ENCODE measurements around the gene TSGA10. TPM values are rescaled to one million over a fixed set of nuclear protein-coding genes. Genes with fewer than 3 reads are reported as not detected.

TSGA10 gene, protein sequence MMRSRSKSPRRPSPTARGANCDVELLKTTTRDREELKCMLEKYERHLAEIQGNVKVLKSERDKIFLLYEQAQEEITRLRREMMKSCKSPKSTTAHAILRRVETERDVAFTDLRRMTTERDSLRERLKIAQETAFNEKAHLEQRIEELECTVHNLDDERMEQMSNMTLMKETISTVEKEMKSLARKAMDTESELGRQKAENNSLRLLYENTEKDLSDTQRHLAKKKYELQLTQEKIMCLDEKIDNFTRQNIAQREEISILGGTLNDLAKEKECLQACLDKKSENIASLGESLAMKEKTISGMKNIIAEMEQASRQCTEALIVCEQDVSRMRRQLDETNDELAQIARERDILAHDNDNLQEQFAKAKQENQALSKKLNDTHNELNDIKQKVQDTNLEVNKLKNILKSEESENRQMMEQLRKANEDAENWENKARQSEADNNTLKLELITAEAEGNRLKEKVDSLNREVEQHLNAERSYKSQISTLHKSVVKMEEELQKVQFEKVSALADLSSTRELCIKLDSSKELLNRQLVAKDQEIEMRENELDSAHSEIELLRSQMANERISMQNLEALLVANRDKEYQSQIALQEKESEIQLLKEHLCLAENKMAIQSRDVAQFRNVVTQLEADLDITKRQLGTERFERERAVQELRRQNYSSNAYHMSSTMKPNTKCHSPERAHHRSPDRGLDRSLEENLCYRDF
- 1.6 and 1.9 TPM in 2 replicates for total RNA-seq

DNA sequence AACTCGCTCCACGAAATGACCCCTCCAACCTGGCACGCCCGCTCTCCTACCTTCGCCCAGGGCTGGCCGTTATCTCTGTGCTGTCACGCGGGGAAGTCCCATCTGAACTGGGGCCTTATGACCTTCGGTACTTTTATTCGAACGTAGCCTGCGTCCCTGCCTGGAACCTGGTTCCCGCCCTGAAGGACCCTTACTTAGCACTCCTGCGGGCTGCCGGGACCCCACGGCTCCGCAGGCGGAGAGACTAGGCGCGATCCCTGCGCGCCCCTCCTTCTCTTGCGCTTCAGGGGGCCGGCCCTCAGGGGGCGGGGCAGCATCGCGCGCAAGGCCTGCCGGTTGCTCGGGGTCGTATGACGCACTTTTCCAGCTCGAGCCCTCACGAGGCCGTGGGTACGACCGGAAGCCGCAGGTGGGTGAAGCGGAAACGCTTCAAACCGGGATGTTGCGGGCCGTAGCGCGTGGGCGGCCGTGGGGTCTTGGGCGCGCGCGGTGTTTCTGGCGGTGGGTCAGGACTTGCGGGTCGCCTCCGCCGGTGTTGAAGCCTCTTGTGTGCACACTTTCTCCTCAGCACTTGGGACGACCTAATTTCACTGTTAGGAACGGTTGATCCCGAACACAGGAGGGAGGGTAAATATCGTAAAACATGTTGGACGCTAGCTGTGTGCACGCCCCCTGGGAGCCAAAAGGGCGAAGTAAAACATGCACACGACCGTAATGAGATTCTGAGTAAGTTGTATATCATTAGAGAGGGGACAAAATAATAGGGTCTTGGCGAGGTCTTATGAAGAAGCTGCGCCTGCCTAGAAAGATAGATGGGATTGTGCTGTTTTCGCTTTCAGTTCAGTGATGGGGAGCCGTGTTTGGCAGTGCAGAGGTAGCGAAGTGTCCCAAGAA lies at the start of gene TSGA10, which contains the start of gene LIPT1:
Gene TSGA10, minus strand, starts transcription at position 300 of the 894 bp plus-strand sequence. CDS start 45,503 bp downstream, outside the sequence.
Gene LIPT1, plus strand, starts transcription at position 325 of the 894 bp plus-strand sequence. CDS start 6,991 bp downstream, outside the sequence.

DNA sequence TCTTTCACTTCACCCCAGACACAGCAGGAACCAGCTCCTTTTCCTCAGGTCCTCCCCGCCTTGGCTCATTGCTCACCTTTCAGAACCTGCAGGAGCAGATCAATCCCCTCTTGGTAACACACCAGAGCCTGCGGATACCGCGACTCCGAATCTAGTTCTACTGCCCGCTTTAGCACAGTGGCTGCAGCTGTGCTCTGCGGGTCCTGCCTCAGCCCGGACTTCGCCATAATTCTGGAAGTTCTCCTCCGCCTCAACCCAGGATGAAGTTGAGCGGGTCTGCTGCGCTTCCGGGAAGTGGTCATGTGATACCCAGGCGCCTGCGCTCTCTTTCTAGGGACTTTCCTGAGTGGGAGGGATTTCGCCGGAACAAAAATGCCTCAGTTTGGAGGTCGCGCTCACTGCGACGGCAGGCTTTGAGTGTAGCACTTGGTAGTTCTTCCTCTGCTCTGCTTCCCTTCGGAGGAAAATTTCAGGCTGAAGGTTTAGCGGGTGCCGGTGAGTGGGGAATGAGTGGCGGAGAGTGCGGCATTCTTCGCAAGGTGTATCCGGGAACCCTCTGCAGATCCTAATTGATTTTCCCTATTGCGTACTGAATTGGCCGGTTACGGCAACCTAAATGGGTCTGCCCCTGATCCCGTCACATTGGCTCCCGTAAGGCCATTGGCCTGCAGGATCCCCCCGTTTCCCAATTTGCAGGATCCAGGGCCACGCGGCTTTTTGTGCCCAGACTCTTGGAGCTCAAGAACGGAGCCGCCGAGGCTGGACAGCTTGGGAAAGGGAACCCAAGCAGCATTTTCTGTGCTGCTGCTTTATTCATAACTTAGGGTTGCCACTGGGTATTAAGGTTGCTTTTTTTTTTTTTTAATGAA lies 26.2 kb upstream of the TSGA10 start, which contains the start of the genes MITD1 and MRPL30:
Gene MITD1, minus strand, starts transcription at position 304 of the 869 bp plus-strand sequence. Its CDS starts 77 bp downstream, at position 227.
Gene MRPL30, plus strand, starts transcription at position 430 of the 869 bp plus-strand sequence. CDS start 5,020 bp downstream, outside the sequence.

DNA sequence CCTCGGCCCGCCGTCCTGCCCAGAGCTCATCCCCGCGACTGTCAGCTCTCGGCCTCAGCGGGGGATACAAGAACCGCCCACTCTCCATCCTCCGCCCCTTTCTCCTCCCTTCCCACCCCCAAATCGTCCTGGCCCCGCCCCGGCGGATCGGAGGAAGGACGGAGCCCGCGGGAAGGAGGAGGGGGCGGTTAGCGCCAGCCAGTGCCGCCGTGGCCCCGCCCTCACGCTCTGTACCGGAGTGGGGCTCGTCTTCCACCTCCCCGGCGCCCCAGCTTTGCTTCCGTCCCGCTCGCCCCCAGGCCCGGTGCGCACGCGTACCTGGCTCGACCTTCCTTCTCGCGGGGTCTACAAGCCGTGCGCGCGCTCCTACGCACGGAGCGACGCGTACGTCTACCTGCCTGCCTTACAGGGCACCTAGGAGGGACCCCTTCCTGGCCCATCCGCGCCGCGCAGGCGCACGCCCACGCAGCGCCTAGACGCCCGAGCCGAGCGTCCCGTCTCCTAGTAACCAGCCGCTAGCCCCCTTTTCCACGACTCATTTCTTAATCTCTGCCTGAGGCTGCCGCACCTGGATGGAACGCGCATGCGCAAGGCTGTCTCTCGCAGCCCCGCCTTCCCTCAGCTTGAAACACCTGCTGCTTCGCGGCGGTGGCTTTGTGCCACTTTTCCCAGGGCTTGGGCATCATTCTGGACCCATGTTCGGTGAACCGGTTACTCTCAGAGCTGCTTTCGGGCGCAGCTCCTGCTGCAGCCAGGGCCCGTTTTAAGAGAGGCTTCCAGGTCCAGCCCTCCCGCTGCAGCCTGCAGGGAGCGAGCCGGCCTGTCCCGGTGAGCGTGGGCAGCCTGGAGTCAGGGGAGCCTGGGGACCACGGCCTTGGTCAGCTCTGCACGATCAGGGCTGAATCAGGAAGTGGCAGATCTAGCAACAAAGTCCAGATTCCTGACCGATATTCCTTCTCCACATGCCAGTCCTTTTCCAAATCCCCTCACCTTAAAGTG lies 13.3 kb downstream of the TSGA10 start, which contains the start of gene C2orf15:
Gene C2orf15, plus strand, starts transcription at position 598 of the 999 bp plus-strand sequence. CDS start 8,852 bp downstream, outside the sequence.

Other genes with a start within 250 kb of the TSGA10 start
- 0.33 and 5.7 TPM in 2 replicates for gene CRACDL, start 218.7 kb downstream of the TSGA10 start, total RNA-seq
- 0.16 and 2.8 TPM in 2 replicates for gene C2orf15, start 13.2 kb downstream of the TSGA10 start, total RNA-seq
- 2.9 and 3.3 TPM in 2 replicates for gene LIPT1, start within 50 bp of the TSGA10 start, total RNA-seq
- 11.5 and 14.8 TPM in 2 replicates for gene MITD1, start 26.1 kb upstream of the TSGA10 start, total RNA-seq
- 26.7 and 27.2 TPM in 2 replicates for gene MRPL30, start 26.2 kb upstream of the TSGA10 start, total RNA-seq
- not detected in 2 replicates for gene LYG2, start 100.7 kb upstream of the TSGA10 start, total RNA-seq
- gene LYG1, start 146.3 kb upstream of the TSGA10 start, total RNA-seq = 0.51 TPM in 1 of 2 replicates, not detected in the other
- 19.9 and 43.2 TPM in 2 replicates for gene TXNDC9, start 181.4 kb upstream of the TSGA10 start, total RNA-seq
- gene EIF5B, start 182.4 kb upstream of the TSGA10 start, total RNA-seq = 14.7 and 15.0 TPM in 2 replicates

Data from mesangial cell (primary cell).